Left cardiac atrium (tissue), 4 donors: ENCODE measurements around the gene TOMM40. TPM values are rescaled to one million over a fixed set of nuclear protein-coding genes. Genes with fewer than 3 reads are reported as not detected.

Source experiments
- ATAC-seq, 2 donors: fragments of 200-7000 bp; cut with Tn5 transposase; one replicate each; pipeline ENCODE4 v1.9.1; 2020; ENCODE audit warnings: mild to moderate bottlenecking in 2 of 2, moderate library complexity in 2 of 2
- DNase-seq: peaks from one replicate; pipeline ENCODE4 v3.0.0-alpha.2; 2020
- intact Hi-C, 2 donors: fragments of 100-400 bp; cut with DNase I; formaldehyde crosslinking; loops; one replicate each; pipeline versions ENCODE4 v1.14.1 to v1.15.1; 2022 to 2023
- total RNA-seq, 2 donors: library from RNA; stranded (reverse); fragmentation: NEBNext Ultra II Directional; extraction: Animal tissue kit (Norgen Biotek cat#: 25700); gene quantifications; one replicate each; pipeline ENCODE4 v1.2.1, GENCODE V29; 2021
- donor health status: DM: no; HTN: yes; CAD: no.
- donor health status: DM: no; HTN: yes; CAD: no; lungs with severe emphysema.
- donor health status: DM: yes; HTN: yes; CAD: no.
- donor health status: Dilated cardiomyopathy.

TOMM40 gene
- total RNA-seq, 2 donors from 2014 or later: 43.0 to 63.1 TPM

DNA sequence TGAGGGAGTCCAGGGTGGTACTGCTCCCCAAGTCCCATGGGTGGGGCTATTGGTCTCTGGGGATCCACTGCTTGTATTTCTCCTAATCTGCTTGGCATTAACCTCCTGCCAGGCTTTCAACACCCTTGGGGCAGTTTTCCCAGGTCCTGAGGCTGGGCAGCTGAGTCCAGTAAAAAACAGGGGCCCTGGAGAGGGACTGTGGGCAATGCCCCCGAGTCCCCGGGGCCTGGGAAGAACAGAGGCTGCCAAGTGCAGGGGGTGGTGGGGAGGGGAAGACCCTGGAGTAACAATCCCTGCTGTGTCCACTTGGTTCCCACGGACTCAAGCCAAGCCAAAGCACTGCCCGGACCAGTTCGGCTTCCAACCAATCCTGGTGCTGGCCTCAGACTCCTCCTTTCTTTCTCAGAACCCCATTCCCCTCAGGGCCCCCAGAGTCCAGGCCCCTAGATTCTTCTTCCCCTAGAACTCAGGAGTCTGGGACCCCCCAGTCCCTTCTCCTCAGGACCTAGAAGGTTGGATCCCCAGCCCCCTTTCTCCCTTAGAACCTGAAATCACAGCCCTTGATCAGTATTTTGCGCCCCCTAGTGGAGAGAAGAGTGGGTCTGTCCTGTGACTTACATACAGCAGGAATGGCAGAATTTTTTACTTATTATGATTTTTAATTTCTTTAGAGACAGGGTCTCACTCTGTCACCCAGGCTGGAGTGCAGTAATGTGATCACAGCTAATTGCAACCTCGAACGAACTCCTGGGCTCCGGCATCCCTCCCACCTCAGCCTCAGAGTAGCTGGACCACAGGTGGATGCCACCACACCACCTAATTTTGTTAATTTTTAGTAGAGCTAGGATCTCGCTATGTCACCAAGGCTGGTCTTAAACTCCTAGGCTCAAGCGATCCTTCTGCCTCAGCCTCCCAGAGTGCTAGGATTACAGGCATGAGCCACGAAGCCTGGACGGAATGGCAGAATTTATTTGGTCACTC lies 60.4 kb downstream of the TOMM40 start:
- intact Hi-C loops: loop anchor here (2.0 to 5.0 kb wide), 2 partner anchors 44 to 47 kb away; partner anchors contain the start of gene APOE (in 2 of the 2)
- ATAC-seq: peak in 1 of 2 donors; percentile 9
- peak; percentile 46 for DNase-seq

Other genes with a start within 250 kb of the TOMM40 start
- 10 to 100 TPM; 27.5 to 64.7 TPM for gene PVR, start 247.3 kb upstream of the TOMM40 start, total RNA-seq
- 1 to 10 TPM; 2.4 to 6.2 TPM for gene CEACAM19, start 219.8 kb upstream of the TOMM40 start, total RNA-seq
- gene CEACAM16, start 192.1 kb upstream of the TOMM40 start, total RNA-seq: not detected
- gene BCL3, start 142.5 kb upstream of the TOMM40 start, total RNA-seq: 10 to 100 TPM; 22.6 to 65.0 TPM
- gene CBLC, start 113.4 kb upstream of the TOMM40 start, total RNA-seq: not detected
- gene BCAM, start 82.2 kb upstream of the TOMM40 start, total RNA-seq: 10 to 100 TPM; 76.4 to 76.9 TPM
- 10 to 100 TPM; 54.0 to 94.1 TPM for gene NECTIN2, start 45.0 kb upstream of the TOMM40 start, total RNA-seq
- 10 to 100 TPM; 43.5 to 67.4 TPM for gene APOE, start 14.5 kb downstream of the TOMM40 start, total RNA-seq
- 1 to 10 TPM; 2.7 to 4.6 TPM for gene APOC1, start 23.4 kb downstream of the TOMM40 start, total RNA-seq
- gene APOC4, start 51.0 kb downstream of the TOMM40 start, total RNA-seq: not detected
- not detected for gene APOC2, start 54.8 kb downstream of the TOMM40 start, total RNA-seq
- gene CLPTM1, start 64.1 kb downstream of the TOMM40 start, total RNA-seq: 100 to 1,000 TPM in 1 of 2 donors, 10 to 100 TPM in 1; 90.7 to 107 TPM
- gene RELB, start 110.2 kb downstream of the TOMM40 start, total RNA-seq: 10 to 100 TPM in 1 of 2 donors, 1 to 10 TPM in 1; 4.4 to 10.7 TPM
- 10 to 100 TPM; 34.0 to 47.7 TPM for gene CLASRP, start 147.8 kb downstream of the TOMM40 start, total RNA-seq
- under 1 TPM; 0.44 to 0.73 TPM for gene ZNF296, start 185.2 kb downstream of the TOMM40 start, total RNA-seq
- 10 to 100 TPM; 13.9 to 14.1 TPM for gene GEMIN7, start 188.0 kb downstream of the TOMM40 start, total RNA-seq
- gene PPP1R37, start 201.9 kb downstream of the TOMM40 start, total RNA-seq: 10 to 100 TPM; 19.4 to 21.4 TPM